A172 (cell line): ENCODE data around the gene VANGL2. TPM values are rescaled to one million over a fixed set of nuclear protein-coding genes. Genes with fewer than 3 reads are reported as not detected.

Source experiments
- DNase-seq: peaks from one replicate; pipeline ENCODE4 v3.0.0-alpha.2; 2015; ENCODE audit warnings: low spot score
- total RNA-seq: library from RNA; depleted of rRNA; stranded (reverse); fragments of >200 nt; shearing (Covaris generic); gene quantifications from 2 replicates; pipeline ENCODE4 v1.2.3, GENCODE V29; 2014

Gene VANGL2
- total RNA-seq, 1 experiment from 2014 or later: 6.3 TPM

DNA sequence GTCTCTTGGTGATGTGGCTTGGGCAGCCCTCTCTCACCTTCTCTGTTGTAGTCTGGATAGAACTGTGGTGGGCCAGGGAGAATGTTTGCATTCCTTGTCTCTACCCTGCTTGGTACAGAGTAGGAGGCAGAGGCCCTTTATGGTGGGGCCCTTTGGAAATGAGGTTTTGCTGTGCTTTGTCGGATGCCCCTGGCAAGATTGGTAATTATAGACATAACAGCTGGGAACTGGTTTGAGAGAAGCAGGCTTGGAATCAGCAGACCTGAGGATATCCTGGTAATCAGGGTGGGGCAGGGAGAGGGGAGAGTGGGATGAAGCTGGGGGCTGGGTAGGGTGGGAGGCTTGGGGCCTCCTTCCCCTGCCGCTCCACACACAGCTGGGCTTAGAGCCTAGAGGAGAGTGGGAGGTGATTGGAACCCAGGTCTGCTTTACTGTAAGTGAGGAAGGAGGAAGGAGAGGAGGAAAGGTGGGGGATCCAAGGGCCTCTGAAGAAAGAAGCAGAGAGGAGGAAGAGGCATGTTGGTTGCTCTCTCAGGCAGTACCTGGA is 5.0 kb downstream of the VANGL2 start:
- no peak for DNase-seq

DNA sequence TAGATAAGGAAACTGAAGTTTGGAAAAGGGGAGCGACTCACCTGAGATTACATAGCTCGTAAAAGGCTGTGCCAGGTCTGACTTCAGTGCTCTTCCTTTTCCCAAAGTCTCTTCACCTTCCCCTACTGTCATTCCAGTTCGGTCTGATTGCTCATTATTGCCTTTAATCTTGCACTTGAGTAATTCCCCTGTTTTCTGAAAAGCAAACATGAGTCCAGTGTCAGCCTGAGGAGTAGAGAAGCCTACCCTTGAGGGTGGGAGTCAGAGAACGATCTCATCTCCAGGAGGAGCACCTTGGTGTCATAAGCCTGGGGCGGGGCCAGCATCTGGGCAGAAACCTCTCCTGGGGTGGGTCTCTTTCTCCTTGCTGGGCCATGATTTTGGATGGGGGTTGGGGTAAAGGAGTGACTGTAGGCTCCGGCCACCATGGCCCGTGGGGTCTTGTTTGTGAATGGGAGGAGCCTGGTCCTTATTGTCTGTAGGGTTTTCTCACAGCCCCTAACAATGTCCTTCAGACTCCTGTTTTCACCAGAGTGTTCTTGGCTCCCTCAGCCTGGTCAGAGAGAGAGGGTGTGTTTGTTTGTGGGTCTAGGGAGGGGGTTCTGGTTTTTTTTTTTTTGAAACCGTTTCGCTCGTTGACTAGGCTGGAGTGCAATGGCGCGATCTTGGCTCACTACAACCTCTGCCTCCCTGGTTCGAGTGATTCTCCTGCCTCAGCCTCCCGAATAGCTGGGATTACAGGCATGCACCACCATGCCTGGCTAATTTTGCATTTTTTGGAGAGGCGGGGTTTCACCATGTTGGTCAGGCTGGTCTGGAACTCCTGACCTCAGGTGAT is 6.0 kb downstream of the VANGL2 start:
- no peak for DNase-seq

DNA sequence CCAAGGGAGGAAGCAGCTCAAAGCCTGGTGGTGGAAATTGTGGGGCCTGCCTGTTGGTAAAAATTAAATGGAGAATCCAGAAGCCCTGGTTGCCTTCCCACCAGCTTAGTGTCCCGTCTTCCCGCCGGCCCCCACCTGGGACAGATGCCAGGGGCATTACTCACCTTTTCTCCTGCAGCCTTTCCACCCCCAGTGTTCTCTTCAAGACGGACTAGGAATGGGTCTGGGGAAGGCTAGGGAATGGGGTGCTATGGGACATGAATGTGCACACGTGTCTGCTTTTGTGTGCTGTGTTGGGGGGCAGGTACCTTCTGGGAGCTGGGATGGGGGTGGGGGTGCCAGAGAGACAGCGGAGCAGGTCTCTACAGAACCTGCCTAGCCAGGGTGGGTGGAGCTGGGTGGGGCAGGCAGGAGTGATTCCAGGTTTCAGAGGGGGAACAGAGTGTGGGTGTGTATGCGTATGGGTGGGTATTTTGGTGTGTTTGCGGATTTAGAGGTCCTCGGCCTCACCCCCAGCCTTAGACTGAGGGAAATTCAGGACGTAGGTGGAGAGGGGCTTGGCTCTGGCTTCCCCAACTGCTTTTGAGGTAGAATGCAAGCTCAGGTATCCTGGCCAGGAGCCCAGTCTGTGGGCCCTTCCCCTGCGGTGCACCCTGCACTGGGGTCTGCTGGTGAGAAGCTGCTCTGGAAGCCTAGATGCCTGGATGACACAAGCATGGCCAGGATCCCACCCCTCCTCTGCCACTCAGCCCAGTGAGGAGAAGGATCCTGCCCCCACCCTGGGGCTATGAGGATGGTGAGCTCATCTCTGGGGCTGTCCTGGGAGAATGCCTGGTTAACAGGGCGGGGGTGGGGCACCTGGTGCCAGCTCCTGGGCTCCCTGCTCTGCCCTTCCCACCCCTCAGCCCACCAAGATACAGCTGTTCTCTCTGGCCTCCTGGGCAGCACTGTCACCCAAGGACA is 7.8 kb downstream of the VANGL2 start:
- DNase-seq: peak; percentile 80

DNA sequence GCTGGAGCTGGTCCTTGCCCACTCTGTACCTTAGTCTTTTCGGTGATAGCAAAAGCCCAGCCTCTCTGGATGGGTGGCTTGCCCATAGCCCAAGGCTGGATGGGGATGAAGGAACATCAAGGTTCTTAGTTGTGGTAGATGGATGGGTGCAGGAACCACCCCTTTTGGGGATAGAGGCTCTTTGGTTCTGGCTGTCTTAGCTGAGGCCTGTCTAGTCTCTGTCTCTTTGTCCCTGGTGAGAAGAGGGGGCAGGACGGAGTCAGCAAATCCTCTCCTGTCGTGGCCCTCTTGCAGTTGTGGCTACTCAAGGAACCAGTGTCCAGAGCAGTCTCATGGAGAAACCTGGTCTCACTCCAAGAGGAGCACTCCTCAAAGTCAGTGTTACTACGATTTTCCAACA is 8.5 kb downstream of the VANGL2 start:
- DNase-seq: no peak

DNA sequence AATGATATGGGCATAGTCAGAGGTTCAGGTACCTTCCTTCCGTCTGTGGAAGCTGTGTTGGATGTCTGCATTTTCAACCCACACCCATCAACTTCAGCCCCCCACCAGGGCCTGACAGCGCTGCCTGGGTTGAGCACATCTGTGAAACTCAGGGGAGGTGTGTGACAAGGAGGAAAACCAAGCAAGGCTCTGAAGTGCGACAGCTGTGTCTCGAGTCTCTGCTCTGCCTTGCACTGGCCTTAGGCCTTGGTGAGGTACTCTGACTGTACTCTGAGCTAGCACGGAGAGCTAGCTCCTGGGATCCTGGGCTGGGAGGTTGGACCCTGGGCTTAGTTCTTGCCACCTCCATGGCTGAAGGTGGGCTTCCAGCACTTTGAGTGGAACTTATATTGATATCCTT is 9.1 kb downstream of the VANGL2 start:
- no peak for DNase-seq

DNA sequence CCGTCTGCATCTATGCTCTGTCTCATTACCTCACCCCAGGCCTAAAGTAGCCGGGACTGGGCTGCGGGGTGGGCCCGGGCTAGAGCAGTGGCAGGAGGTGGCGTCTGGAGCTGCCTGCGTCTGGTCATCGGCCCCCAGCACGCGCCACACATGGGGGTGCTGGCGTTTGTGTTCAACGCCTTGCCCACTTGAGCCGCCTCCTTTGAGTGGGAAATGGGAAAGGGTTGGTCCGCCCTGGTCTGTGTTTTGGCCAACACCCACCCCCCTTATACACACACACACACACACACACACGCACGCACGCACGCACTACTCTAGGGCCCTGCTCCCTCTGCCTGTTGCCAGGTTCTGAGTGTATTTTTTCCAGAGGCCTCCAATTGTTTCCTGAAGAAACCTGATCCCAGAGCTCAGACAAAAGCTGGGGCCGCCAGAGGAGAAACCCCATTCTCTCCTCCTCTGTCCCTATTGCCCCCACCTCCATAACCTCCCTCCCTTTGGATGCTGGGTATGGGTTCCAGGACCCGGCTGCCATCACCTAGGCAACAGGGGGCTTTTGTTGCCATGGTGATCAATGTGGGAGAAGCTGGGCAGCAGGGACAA is 10.1 kb downstream of the VANGL2 start:
- no peak for DNase-seq

DNA sequence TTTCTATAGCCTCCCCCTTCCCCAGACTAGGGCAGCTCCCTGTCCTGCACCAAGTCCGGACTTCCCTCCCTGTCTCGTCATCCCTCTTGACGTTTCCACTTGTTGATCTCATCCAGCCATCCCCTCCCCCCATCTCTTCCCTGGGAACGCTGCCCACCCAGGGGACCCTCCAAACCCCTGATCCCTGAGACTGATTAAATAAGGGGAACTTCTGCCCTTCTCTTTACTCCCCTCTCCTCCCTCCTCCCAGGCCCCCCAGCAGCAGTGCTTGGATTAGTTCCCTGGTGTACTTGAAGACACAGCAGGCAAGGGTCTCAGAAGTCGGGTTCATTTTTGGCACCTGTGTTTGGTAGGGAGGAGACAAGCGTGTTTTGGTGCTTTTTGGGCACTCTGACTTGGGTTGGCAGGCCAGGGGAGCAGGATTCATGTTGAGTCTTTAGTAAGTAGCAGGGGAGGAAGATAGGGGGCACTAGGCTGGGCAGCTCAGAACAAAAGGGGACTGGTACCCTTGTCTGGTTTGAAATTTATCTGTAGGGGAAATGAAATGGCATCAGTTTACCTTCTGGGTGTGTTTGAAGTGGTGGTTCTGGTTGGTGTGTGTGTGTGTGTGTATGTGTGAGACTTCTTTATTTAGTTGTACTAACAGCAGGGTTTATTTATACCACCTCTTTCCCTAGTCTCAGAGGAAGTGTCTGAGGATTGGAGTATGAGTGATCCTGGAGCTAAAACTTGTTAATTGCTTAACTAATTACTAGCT is 11.1 kb downstream of the VANGL2 start:
- no peak for DNase-seq

DNA sequence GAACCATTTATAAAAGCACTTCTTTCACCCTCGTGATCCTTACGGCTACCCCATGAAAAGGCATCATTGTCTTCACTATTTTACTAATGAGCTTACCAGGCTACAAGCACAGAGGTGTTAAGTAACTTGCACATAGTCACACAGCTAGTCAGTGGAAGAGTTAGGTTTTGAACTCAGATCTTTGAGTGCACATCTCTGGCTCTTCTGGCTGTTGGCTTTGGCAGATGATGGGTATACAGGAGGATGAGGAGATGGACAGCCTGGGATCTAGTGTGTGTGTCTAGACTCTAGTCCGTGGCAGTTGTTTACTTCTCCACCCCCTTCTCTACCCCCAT is 11.6 kb downstream of the VANGL2 start:
- no peak for DNase-seq

DNA sequence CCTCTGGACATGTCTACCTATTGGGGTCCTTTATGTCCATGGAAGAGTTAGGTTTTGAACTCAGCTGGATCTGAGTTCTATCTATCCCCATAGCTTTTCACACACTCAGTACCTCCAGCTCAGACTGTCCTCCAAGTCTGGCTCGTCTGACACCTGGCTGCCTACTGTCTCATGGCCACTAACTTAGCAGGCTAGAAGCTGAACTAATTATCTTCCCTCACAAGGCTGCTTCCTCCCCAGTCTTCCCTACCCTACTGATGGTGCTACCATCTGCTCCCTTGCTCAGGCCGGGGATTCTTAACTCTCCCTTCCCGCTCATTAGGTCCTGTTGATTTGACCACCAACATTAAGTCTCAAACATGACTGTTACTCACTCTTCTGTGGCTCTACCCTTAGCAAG is 13.4 kb downstream of the VANGL2 start:
- no peak for DNase-seq

DNA sequence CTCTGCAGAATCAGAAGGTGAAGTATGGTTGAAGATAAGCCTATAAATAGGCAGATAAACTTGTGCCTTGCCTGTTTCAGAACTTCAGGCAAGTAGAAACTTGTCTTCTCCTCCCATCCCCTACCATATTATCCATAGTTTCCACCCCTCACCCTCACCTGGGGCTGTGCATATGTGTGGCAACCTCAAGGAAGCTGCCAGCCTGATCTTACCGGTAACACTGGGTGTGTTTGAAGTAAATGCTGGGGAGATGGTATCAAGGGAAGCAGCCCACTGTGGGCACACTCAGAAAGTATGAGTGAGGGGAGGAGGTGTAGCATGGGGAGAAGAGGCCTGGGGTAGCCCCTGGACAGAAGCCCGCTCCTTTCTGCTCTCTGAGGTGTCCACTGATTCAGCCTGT is 14.5 kb downstream of the VANGL2 start:
- DNase-seq: no peak

DNA sequence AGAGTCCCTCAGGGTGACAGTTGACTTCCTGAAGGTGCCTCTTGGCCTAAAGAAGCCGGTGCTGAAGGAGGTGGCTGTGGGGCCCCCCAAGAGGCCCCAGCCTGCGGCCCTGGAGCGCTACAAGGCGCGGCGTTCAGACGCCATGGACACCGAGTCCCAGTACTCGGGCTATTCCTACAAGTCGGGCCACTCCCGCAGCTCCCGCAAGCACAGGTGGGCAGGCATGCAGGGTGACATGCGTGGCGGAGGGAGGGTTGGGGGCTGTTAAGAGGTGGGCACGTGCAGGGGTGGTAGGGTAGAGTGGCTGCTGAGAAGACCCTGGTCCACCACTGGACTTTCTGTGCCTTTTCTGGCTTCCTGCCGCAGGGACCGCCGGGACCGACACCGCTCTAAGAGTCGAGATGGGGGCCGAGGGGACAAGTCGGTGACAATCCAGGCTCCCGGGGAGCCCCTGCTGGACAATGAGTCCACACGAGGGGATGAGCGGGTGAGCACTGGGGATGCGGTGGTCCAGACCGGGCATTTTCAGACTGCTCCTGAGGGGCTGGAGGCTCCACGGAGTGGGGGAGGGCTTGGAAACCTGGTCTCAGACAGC is 15.4 kb downstream of the VANGL2 start:
- no peak for DNase-seq

DNA sequence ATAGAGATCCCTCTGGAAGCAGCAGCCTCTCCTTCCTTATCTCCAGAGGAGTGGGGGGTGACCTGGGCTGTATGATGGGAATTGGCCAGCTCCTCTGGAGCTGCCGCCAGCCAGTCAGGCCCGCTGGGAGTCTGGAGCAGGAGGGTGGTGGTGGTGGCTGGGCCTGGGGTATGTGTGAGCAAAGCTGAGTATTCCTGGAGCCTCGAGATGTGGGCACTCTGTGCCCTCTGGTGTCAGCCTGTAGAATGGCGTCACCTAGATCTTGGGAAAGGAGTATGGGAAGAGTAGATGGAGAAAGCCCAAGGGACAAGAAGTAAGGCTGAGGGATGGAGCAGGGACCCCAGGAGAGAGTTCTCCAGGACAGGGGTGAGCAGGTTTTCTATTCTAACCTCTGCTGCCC is 16.0 kb downstream of the VANGL2 start:
- DNase-seq: peak; percentile 60

DNA sequence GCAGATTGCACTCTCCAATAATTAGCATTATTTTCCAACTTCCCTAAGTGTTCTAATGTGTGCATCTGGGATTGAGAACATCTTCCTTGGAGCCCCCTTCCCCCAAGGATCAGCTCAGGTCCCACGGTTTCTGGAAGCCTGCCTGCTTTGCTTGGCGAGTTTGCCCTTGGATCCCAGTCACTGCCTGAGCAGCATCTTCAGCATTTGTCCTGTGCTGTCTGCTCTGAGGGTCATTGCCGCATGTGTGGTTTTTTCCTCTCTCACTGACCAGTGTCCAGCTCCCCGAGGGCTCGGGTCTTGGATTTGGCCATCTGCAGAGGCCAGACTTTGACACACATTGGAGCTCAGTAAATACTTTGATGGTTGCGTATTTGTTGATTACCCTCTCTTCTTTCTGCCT is 18.1 kb downstream of the VANGL2 start:
- no peak for DNase-seq

DNA sequence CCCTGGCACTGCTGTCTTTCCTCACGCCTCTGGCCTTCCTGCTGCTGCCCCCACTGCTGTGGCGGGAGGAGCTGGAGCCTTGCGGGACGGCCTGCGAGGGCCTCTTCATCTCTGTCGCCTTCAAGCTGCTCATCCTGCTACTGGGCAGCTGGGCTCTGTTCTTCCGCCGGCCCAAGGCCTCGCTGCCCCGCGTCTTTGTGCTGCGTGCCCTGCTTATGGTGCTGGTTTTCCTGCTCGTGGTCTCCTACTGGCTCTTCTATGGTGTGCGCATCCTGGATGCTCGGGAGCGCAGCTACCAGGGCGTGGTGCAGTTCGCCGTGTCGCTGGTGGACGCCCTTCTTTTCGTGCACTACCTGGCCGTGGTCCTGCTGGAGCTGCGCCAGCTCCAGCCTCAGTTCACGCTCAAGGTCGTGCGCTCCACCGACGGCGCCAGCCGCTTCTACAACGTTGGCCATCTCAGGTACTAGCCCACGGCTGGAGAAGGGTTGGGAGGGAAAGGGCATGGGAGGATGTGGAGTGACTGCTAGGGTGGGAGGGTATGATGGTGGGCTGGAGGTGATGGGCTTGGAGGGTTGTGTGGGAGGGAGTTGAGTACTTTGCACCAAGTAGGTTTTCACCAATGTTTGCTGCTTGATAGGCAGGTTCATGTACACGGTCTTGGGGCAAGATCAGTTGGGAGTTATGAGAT is 18.9 kb downstream of the VANGL2 start:
- no peak for DNase-seq

DNA sequence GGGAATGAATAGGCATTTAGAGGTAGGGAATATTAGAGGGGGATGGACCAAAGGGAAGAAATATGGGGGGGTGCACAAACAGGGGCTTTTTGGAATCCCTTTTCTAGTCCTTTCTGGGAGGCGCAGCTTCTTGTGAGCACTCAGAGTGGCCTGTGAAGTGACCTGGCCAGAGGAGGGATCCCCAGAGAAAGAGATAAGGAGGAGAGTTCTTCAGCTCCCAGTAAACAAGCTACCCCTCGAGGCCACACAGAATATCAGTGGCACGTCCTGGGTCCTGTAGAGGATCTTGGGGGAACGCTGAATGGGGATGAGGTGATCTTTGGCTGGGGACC is 19.4 kb downstream of the VANGL2 start:
- no peak for DNase-seq

DNA sequence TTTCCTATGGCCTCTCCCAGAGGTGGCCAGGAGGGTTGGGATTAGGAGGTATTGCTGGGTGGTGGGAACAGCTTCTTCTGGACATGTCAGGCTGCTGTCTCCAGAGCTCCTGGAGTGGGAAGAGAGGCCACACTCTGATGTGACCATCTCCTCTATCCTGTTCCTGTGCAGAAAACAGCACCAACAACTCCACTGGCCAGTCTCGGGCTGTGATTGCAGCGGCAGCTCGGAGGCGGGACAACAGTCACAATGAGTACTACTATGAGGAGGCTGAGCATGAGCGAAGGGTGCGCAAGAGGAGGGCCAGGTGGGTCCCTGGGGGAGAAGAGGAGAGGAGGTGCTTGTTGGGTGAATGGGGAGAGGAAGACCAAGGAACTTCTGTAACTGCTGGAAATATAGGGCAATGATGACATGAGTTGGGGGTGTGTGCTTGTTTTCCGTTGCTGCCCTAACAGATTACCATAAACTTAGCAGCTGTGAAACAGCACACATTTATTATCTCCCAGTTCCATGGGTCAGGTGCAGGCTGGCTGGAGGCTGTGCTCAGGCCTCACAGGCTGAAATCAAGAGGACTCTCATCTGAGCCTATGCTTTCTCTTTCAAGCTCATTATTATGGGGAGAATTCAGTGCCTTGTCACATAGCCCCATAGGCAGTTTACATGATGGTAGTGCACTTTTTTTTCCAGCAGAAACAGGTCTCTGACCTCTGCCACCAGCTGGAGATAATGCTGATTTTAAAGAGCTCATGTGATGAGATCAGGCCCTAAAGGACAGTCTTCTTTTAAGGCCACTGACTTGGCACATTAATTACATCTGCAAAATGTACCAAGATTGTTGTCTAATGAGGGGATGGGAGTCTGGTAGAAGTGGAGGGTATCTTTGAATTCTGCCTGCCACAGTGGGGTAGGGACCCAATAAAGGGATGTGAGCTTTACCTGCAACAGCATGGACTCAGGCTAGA is 20.8 kb downstream of the VANGL2 start:
- no peak for DNase-seq

DNA sequence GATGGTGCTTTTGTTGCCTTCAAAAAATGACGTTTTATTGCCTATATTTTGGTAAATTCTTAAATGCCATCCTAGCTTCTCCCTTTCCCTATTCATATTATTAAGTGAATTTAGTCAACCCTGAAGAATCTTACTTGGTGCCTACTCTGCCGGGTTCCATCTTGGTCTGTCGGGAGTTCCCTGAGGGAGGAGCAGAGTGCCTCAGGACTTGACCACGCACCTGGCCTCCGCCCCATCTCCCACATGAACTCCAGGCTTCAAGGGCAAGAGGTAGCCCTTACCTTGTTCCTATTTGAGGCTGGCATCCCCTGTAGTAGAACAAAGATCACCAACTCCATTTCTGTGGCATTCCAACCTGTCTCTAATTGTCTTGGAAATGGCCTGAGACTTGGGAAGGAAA is 21.5 kb downstream of the VANGL2 start:
- DNase-seq: no peak

DNA sequence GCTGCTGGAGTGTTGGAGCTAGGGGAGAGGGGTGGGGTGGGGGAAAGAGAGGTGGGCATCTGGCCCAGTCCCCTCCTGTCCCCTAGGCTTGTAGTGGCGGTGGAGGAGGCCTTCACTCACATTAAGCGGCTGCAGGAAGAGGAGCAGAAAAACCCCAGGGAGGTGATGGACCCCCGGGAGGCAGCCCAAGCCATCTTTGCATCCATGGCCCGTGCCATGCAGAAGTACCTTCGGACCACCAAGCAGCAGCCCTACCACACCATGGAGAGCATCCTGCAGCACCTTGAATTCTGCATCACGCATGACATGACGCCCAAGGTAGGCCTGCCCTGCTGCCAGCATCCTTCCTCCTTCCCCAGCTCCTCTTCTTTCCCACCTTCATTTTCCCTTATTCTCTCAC is 23.6 kb downstream of the VANGL2 start:
- DNase-seq: no peak

DNA sequence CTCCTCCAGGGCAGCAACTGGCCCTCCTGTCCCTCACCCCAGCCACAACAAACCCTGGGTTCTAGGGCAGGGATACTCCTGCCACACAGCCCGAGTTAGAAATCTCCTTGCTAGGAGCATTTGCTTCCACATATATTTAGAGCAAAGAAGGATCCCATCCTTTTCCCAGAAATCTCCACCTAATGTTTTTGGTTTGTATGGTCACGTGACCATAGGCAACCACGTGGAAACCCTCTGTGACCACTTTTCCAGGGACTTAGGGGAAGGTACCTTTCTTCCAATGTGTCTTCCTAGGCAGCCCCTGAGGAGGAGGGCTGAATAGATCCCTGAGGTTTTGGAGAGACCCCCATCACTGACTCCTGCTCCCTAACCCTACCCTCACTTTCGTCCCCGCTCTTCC is 25.5 kb downstream of the VANGL2 start:
- no peak for DNase-seq

DNA sequence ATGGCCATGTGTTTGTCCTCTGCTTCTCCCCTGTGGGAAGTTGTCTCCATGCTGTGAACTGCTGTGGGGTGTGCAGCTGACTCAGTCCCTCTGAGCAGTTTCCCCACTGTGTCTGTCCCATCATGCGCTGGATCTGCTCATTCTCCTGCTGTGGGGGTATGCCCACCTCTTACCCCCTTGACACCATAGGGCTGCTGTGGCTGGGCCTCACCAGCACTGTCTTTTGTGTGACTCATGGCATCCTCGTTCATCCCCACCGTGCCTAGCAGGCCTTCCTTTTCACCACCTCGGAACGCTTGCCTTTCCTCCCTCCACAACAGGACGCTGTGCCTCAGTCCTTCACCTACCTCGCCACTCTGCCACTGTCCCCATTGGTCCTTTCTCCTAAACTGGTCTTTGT is 27.3 kb downstream of the VANGL2 start:
- no peak for DNase-seq
